ES-I3 (cell line): ENCODE results near the gene SCAMP5.

ENCODE experiments used
- H3K36me3 ChIP-seq: 2 replicates; pipeline ENCODE4 v1.6.1; 2013; ENCODE audit warnings: mild to moderate bottlenecking, low read length, control low read depth, moderate library complexity; ENCODE audit not compliant: insufficient read depth
- H3K4me1 ChIP-seq: 2 replicates; pipeline ENCODE4 v1.6.1; 2013; ENCODE audit warnings: mild to moderate bottlenecking, control low read depth, low read length; ENCODE audit not compliant: insufficient read depth
- H3K9ac ChIP-seq: 2 replicates; pipeline ENCODE4 v1.6.1; 2013; ENCODE audit warnings: low read depth, mild to moderate bottlenecking, low read length, moderate library complexity
- H3K9me3 ChIP-seq: 2 replicates; pipeline ENCODE4 v1.6.1; 2013; ENCODE audit warnings: mild to moderate bottlenecking, low read length, moderate library complexity; ENCODE audit not compliant: control insufficient read depth, insufficient read depth

The SCAMP5 gene, protein sequence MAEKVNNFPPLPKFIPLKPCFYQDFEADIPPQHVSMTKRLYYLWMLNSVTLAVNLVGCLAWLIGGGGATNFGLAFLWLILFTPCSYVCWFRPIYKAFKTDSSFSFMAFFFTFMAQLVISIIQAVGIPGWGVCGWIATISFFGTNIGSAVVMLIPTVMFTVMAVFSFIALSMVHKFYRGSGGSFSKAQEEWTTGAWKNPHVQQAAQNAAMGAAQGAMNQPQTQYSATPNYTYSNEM

GRCh38 chr15:74995182-74995778, at the start of gene SCAMP5:
SCAMP5 (plus strand) TSS chr15:74995563; CDS start chr15:75011840, 16,277 bp downstream.
- H3K36me3 ChIP-seq: no peaks in the 10 kb centered on the region
- no peaks in the 10 kb centered on the region for H3K4me1 ChIP-seq
- H3K9ac ChIP-seq: peak within 1 kb of the TSS; percentile 74
- H3K9me3 ChIP-seq: 0 out of 2 replicates have a peak, but pooled peaks cover 2% of the 10 kb centered on the region

DNA sequence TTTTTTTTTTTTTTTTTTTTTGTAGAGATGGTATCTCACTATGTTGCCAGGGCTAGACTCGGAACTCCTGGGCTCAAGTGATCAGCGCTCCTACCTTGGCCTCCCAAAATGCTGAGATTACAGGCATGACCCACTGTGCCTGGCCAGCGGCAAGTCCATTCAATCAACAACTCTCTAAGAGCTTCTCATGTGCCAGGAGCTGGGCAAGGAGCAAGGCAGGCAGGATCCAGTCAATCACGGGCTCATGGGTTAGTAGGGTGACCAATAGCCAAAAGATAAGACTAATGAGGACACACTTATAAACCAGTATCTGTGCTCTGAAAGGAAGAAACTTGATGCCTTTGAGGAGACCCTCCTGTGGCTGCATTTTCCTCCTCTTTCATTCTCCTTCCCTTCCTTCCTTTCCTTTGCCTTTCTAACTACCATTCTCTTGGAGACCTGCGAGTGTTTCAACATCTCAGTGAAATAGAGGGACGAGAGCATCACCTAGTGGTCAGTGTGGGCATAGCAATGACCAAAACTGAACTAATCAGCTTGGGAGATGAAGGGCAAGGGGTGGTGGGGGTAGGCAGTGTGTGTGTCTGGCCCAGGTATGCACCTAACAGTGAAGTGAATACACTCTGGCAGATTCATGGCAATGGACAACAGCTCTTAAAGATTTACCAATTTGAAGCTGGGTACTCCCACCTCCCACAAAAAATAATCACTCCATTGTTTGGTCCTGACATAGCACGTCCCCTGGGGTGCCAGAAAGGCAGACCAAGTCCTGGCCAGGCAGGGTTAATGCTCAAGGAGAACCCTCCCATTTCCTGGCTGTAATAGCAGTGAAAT, 45.1 kb upstream of the SCAMP5 start:
- Histone ChIP-seq H3K36me3 (peaks cover 3% of the 10 kb centered on the region; the same call in 1 of the 2 replicates), H3K4me1 (peaks cover 18% of the 10 kb centered on the region), H3K9me3 (no peaks in the 10 kb centered on the region), H3K9ac (no peak overlapping the region)

DNA sequence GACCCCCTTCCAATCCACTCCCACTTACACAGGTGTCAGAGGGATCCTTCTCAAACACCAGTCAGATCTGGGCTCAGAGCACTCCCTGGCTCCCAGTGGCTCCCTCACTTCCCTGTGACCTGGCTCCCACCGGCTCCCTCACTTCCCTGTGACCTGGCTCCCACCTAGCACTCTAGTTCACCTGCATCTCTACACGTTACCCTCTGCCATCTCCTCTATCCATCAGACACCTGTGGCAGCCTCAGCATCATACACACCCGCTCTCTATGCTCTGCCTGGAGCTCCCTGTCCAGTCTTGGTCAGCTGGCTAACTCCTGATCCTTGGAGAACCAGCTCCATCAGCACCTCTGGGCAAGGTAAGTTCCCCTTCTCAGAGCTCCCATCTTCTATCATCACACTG, 44.4 kb upstream of the SCAMP5 start:
- peaks cover 3% of the 10 kb centered on the region; the same call in 1 of the 2 replicates for H3K36me3 ChIP-seq
- H3K9me3 ChIP-seq: no peaks in the 10 kb centered on the region
- H3K4me1 ChIP-seq: peaks cover 18% of the 10 kb centered on the region
- no peak overlapping the region for H3K9ac ChIP-seq

DNA sequence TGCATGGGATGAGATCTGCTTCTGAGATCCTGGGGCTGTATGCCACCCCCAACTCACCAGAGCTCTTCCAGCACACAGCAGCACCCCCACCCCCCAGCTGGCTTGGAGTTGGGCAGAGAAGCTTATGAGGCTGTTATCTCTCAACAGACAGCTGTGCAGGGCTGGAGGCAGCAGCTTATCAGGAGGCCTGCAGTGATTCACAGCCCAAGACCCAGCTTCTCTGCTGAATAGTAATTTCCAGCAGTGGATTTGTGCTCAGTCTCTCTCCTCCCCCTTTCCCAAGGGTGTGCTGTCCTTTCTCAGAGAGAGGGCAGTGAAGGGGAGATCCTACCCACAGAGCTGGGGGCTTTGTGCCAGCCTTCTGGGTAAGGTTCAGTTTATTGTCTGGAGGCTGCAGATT, 40.8 kb upstream of the SCAMP5 start:
- Histone ChIP-seq H3K36me3 (peaks cover 3% of the 10 kb centered on the region; the same call in 1 of the 2 replicates), H3K4me1 (peaks cover 18% of the 10 kb centered on the region), H3K9me3 (no peaks in the 10 kb centered on the region), H3K9ac (peak overlapping the region; percentile 78)

GRCh38 chr15:74955017-74955416, 40.3 kb upstream of the SCAMP5 start:
- H3K9me3 ChIP-seq: no peaks in the 10 kb centered on the region
- peaks cover 3% of the 10 kb centered on the region; the same call in 1 of the 2 replicates for H3K36me3 ChIP-seq
- H3K4me1 ChIP-seq: peaks cover 17% of the 10 kb centered on the region
- H3K9ac ChIP-seq: peak overlapping the region; percentile 78; the same call in 1 of the 2 replicates

- H3K4me1 ChIP-seq: peaks cover 8% of the 10 kb centered on the region
- H3K9me3 ChIP-seq: no peaks in the 10 kb centered on the region
- peak overlapping the region; percentile 78 for H3K9ac ChIP-seq
Observed at GRCh38 chr15:74955796-74956647, 39.3 kb upstream of the SCAMP5 start.

GRCh38 chr15:74956648-74957475, 38.5 kb upstream of the SCAMP5 start, which contains the start of gene RPP25:
RPP25 (minus strand) TSS chr15:74956772; CDS start chr15:74956583, 189 bp downstream.
- Histone ChIP-seq H3K4me1 (peaks cover 6% of the 10 kb centered on the region; the same call in 1 of the 2 replicates), H3K36me3 (peaks cover under 1% of the 10 kb centered on the region; the same call in 1 of the 2 replicates), H3K9me3 (no peaks in the 10 kb centered on the region), H3K9ac (peak within 1 kb of the TSS; percentile 78)

More at GRCh38 chr15:74955796-74956647, 39.3 kb upstream of the SCAMP5 start:
- peaks cover 3% of the 10 kb centered on the region; the same call in 1 of the 2 replicates for H3K36me3 ChIP-seq

DNA sequence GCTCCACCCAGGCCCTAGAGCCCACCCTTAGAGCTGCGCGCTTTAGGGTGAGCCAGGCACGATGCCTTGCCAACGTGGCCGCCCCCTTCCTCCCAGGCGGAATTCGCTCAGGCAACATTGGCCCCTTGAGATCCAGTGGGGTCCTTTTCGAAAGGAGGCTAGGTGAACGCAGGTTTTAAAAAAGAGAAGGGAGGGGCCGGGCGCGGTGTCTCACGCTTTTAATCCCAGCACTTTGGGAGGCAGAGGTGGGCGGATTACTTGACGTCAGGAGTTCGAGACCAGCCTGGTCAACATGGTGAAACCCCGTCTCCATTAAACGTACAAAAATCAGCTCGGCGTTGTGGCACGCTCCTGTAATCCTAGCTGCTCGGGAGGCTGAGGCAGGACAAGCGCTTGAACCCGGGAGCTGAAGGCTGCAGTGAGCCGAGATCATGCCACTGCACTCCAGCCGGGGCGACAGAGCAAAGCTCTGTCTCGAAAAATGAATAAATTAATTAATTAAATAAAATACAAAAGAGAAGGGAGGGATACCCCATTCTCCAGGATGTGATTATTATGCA, 37.8 kb upstream of the SCAMP5 start:
- peak overlapping the region; percentile 78 for H3K9ac ChIP-seq
- H3K36me3 ChIP-seq: no peaks in the 10 kb centered on the region
- H3K4me1 ChIP-seq: peaks cover 6% of the 10 kb centered on the region; the same call in 1 of the 2 replicates
- no peaks in the 10 kb centered on the region for H3K9me3 ChIP-seq

GRCh38 chr15:74958320-74958907, 36.9 kb upstream of the SCAMP5 start:
- Histone ChIP-seq H3K9ac (peak overlapping the region; percentile 78; the same call in 1 of the 2 replicates), H3K36me3 (no peaks in the 10 kb centered on the region), H3K9me3 (no peaks in the 10 kb centered on the region), H3K4me1 (peaks cover 6% of the 10 kb centered on the region; the same call in 1 of the 2 replicates)

DNA sequence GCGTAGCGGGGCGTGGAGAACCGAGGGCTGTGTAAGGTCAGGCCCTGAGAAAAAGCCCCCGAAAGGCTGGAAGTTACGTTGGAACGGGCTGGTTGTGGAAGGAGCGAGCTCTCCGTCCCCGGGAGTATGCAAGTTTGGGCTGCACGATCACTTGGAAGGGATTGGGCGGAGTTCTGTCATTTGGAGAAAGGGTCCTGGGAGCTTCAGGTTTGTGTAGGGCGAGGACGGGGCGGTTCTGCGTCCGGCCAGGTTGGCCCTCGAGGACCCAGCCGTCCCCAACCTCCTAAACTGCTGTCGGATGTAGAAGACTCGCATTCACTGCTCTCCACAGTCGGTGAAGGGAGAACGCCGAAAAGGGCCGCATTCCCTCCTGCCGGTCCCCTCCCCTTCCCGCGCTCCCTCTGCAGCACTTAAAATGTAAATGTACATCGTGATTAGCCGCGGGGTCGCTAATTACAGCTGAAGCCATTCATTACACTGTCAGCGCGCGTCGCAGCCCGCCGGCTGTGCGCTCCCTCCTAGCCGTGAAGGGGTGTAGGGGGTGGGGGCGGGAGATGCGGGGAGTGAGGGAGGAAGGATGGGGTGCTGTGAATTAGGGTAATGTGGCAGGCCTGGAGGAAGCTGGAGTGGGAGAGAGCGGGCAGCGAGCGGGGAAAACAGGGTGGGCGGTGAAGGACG, 36.3 kb upstream of the SCAMP5 start:
- Histone ChIP-seq H3K9me3 (no peaks in the 10 kb centered on the region), H3K9ac (peak overlapping the region; percentile 78), H3K4me1 (peaks cover 5% of the 10 kb centered on the region; the same call in 1 of the 2 replicates), H3K36me3 (no peaks in the 10 kb centered on the region)

- Histone ChIP-seq H3K36me3 (no peaks in the 10 kb centered on the region), H3K9ac (no peak overlapping the region; the same call in 1 of the 2 replicates), H3K4me1 (peaks cover 2% of the 10 kb centered on the region; the same call in 1 of the 2 replicates), H3K9me3 (no peaks in the 10 kb centered on the region)
Observed at GRCh38 chr15:74959586-74959939, 35.8 kb upstream of the SCAMP5 start.

DNA sequence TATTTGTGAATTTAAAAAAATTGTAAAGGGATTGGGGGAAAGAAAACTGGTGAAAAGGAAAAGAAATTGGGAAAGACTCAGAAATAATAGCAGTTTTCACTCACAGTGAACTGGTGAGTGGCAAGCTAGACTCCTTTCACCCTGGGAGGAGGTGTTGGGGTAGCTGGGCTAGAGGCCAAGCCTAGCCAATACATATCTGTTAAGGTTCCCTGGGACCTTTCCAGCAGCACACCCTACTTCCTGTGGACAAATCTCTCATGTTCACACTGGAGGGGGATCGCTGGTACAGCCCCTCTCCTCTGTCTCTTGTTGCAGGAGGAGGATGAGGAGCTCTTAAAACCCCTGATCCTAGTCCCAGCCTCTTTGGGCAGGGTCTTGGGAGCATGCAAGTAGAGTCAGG, 35.1 kb upstream of the SCAMP5 start:
- Histone ChIP-seq H3K36me3 (no peaks in the 10 kb centered on the region), H3K9ac (no peak overlapping the region), H3K4me1 (peaks cover 3% of the 10 kb centered on the region; the same call in 1 of the 2 replicates), H3K9me3 (no peaks in the 10 kb centered on the region)
